HG03439 (cell line): ENCODE results near the gene ZER1.
"Not testable (repeated sequence)": the region's sequence is repeated elsewhere in the genome, so short reads cannot be mapped to it uniquely, and the experiment has no call there.

Experiments
- ATAC-seq: cut with Tn5 transposase; IDR thresholded peaks from one replicate; pipeline ENCODE4 v1.9.1; 2021; ENCODE audit warnings: mild to moderate bottlenecking, moderate library complexity; ENCODE audit not compliant: unreplicated experiment

The ZER1 gene

GRCh38 chr9:128771745-128772519 lies at the start of gene ZER1:
Gene ZER1 (minus strand): TSS chr9:128771927. CDS start chr9:128755565, 16,362 bp downstream.
- ATAC-seq: peak; percentile 95

- no peak for ATAC-seq
Measured at GRCh38 chr9:128820665-128821583, 49.2 kb upstream of the ZER1 start.

GRCh38 chr9:128819716-128820664 lies 48.3 kb upstream of the ZER1 start:
- no peak for ATAC-seq

- ATAC-seq: peak; percentile 13
Measured at GRCh38 chr9:128818839-128819715, 47.4 kb upstream of the ZER1 start.

- peak; percentile 83 for ATAC-seq
Measured at GRCh38 chr9:128818099-128818838, 46.5 kb upstream of the ZER1 start, which contains the start of gene ENDOG. Gene ENDOG (plus strand): TSS chr9:128818500. CDS start chr9:128818685, 185 bp downstream.

GRCh38 chr9:128810873-128811272 lies 39.1 kb upstream of the ZER1 start:
- no peak for ATAC-seq

GRCh38 chr9:128809831-128810230 lies 38.1 kb upstream of the ZER1 start:
- ATAC-seq: no peak

GRCh38 chr9:128809036-128809599 lies 37.4 kb upstream of the ZER1 start:
- no peak for ATAC-seq

- ATAC-seq: no peak
Measured at GRCh38 chr9:128808543-128808942, 36.8 kb upstream of the ZER1 start.

GRCh38 chr9:128807827-128808226 lies 36.1 kb upstream of the ZER1 start:
- no peak for ATAC-seq

- ATAC-seq: no peak
Measured at GRCh38 chr9:128805661-128806060, 33.9 kb upstream of the ZER1 start.

GRCh38 chr9:128802482-128802881 lies 30.8 kb upstream of the ZER1 start:
- ATAC-seq: no peak

GRCh38 chr9:128800061-128800460 lies 28.3 kb upstream of the ZER1 start:
- no peak for ATAC-seq

GRCh38 chr9:128798896-128799295 lies 27.2 kb upstream of the ZER1 start:
- ATAC-seq: no peak

GRCh38 chr9:128794961-128795360 lies 23.2 kb upstream of the ZER1 start:
- not testable (repeated sequence) for ATAC-seq

GRCh38 chr9:128792978-128793686 lies 21.4 kb upstream of the ZER1 start:
- no peak for ATAC-seq

- no peak for ATAC-seq
Measured at GRCh38 chr9:128792134-128792533, 20.4 kb upstream of the ZER1 start.

GRCh38 chr9:128790536-128790935 lies 18.8 kb upstream of the ZER1 start:
- ATAC-seq: no peak
